Esophagus squamous epithelium (tissue), 5 donors: Measurements from ENCODE around the gene DZIP1L. TPM values are rescaled to one million over a fixed set of nuclear protein-coding genes. Genes with fewer than 3 reads are reported as not detected.

Experiments
- DNase-seq: peaks from one replicate; lab custom pipeline; 2025; lab: John Stamatoyannopoulos, UW
- H3K27ac ChIP-seq, 4 donors: fragments of 200-600 bp; sonication (generic); one replicate each; pipeline ENCODE4 v1.5.1; 2016 to 2019; ENCODE audit warnings: mild to moderate bottlenecking in 1 of 4
- H3K27me3 ChIP-seq, 4 donors: fragments of 200-600 bp; sonication (generic); 1 replicate in 3 of 4; 2 replicates in 1 of 4; pipeline versions ENCODE4 v1.5.1 to v1.6.0; 2017 to 2021; ENCODE audit warnings: antibody characterized with exemption in 1 of 4
- H3K36me3 ChIP-seq, 3 donors: fragments of 200-600 bp; sonication (generic); one replicate each; pipeline ENCODE4 v1.5.1; 2016 to 2019
- H3K4me1 ChIP-seq, 3 donors: fragments of 200-600 bp; sonication (generic); one replicate each; pipeline ENCODE4 v1.5.1; 2017 to 2019
- H3K4me3 ChIP-seq, 4 donors: fragments of 200-600 bp; sonication (generic); 1 replicate in 3 of 4; 2 replicates in 1 of 4; pipeline ENCODE4 v1.5.1; 2016 to 2019; ENCODE audit warnings: mild to moderate bottlenecking in 2 of 4, moderate library complexity in 1 of 4
- H3K9me3 ChIP-seq, 3 donors: fragments of 200-600 bp; sonication (generic); one replicate each; pipeline ENCODE4 v1.5.1; 2016 to 2019
- POLR2A ChIP-seq, 4 donors: fragments of 450-650 bp; IDR thresholded peaks; one replicate each; pipeline ENCODE4 v1.6.1; 2017; ENCODE audit warnings: antibody characterized with exemption in 4 of 4, mild to moderate bottlenecking in 4 of 4, moderate library complexity in 3 of 4
- WGBS, 2 donors: methylation state at CpG; one replicate each; pipeline ENCODE4 v1.1.5; 2018; 5-methylcytosine and 5-hydroxymethylcytosine counted together
- intact Hi-C: fragments of 100-400 bp; cut with DNase I; formaldehyde crosslinking; loops from one replicate; pipeline ENCODE4 v1.15.0; 2022
- total RNA-seq, 4 donors: library from RNA; depleted of rRNA; stranded (reverse); fragments of >200 nt; gene quantifications; one replicate each; pipeline ENCODE4 v1.1.0, GENCODE V29; 2016
- TF ChIP-seq, protein P1 (sequence below), 6 experiments: fragments of 450-650 bp in 4 of 6; fragments of 200-600 bp in 2 of 6; sonication (generic) in 2 of 6; IDR thresholded peaks; one replicate each; pipeline ENCODE4 v1.5.1; 2016 to 2019; ENCODE audit warnings: antibody characterized with exemption in 6 of 6, mild to moderate bottlenecking in 4 of 6, moderate library complexity in 4 of 6
- donor health status: DM: yes; HTN: yes; CAD: no.

Gene DZIP1L
- total RNA-seq, 4 donors from 2014 or later, result 1.7 to 17.4 (median 5.0) TPM

DNA sequence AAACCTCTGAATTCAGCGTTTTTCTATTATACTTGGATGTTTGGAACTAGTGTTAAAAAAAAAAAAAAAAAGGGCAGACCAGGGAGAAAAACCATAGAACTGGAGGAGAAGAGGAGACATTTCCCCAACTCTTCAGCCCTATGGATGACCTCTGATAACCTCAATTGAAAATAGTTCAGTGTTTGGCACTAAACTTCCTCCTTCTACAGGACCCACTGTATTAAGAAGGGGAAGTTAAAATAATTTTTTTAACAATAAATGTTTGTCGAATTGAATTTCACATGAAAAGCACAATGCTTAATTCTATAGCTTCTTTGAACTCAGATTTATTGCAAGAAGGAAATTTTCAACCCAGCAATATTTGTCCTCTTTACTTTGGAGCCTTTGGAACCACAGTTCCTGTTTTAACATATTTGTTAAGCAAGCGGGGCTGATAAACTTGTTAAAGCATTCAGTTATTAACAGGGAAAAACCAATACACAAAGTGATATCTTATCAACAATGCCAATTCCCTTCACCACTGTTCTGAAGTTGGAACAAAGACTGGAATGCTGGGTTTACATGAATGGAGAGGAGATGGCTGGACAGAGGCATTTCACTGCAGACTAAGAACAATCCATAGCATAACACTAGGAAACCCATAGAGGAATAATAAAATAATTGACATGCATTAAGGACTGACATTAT is 19.9 kb upstream of the DZIP1L start:
- no peaks in the 10 kb centered on the region for H3K27me3 ChIP-seq
- H3K4me3 ChIP-seq, result no peak overlapping the region
- DNase-seq, result no peak
- intact Hi-C loops, result no loop called here
- TF ChIP-seq, protein P1, sequence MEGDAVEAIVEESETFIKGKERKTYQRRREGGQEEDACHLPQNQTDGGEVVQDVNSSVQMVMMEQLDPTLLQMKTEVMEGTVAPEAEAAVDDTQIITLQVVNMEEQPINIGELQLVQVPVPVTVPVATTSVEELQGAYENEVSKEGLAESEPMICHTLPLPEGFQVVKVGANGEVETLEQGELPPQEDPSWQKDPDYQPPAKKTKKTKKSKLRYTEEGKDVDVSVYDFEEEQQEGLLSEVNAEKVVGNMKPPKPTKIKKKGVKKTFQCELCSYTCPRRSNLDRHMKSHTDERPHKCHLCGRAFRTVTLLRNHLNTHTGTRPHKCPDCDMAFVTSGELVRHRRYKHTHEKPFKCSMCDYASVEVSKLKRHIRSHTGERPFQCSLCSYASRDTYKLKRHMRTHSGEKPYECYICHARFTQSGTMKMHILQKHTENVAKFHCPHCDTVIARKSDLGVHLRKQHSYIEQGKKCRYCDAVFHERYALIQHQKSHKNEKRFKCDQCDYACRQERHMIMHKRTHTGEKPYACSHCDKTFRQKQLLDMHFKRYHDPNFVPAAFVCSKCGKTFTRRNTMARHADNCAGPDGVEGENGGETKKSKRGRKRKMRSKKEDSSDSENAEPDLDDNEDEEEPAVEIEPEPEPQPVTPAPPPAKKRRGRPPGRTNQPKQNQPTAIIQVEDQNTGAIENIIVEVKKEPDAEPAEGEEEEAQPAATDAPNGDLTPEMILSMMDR (IDR thresholded peaks at IDR 0.05), result no peak
- no peak for TF ChIP-seq POLR2A (IDR thresholded peaks at IDR 0.05)
- H3K9me3 ChIP-seq, result no peaks in the 10 kb centered on the region
- H3K4me1 ChIP-seq, result no peaks in the 10 kb centered on the region
- H3K36me3 ChIP-seq, result no peaks in the 10 kb centered on the region
- no peak overlapping the region for H3K27ac ChIP-seq
- WGBS, 2 donors, result 48 to 59% methylated on average over 3 of the region's 3 CpGs

DNA sequence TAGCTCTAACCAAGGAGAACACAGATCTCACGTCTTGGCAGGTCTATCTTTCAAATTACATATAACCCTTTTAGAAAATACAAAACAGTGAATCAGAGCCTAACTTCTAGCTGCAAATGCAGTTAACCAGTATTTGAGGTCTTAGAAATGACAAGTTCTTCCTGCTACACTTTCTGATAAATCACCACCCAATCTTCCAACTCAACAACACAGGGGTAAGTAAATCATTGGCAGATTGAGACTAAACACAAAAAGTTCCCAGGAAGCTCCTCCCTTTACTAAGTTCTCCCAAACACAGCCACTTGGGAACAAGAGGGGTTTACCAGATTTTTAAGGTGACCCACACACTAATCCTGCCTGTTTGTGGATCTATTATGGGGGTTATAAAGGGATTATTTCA is 16.8 kb upstream of the DZIP1L start, which contains the start of gene A4GNT:
A4GNT (minus strand) TSS at position 152 of the 400 bp plus-strand sequence. CDS start 1,134 bp downstream, outside the sequence.
- H3K9me3 ChIP-seq, result no peaks in the 10 kb centered on the region
- DNase-seq, result no peak
- TF ChIP-seq, protein P1 (IDR thresholded peaks at IDR 0.05), result no peak
- H3K27ac ChIP-seq, result no peak within 1 kb of the TSS
- no peaks in the 10 kb centered on the region for H3K36me3 ChIP-seq
- no peaks in the 10 kb centered on the region for H3K4me1 ChIP-seq
- intact Hi-C loops, result no loop called here
- 72 to 82% methylated on average over 1 of the region's 1 CpG for WGBS, 2 donors
- no peaks in the 10 kb centered on the region for H3K27me3 ChIP-seq
- no peak within 1 kb of the TSS for H3K4me3 ChIP-seq

DNA sequence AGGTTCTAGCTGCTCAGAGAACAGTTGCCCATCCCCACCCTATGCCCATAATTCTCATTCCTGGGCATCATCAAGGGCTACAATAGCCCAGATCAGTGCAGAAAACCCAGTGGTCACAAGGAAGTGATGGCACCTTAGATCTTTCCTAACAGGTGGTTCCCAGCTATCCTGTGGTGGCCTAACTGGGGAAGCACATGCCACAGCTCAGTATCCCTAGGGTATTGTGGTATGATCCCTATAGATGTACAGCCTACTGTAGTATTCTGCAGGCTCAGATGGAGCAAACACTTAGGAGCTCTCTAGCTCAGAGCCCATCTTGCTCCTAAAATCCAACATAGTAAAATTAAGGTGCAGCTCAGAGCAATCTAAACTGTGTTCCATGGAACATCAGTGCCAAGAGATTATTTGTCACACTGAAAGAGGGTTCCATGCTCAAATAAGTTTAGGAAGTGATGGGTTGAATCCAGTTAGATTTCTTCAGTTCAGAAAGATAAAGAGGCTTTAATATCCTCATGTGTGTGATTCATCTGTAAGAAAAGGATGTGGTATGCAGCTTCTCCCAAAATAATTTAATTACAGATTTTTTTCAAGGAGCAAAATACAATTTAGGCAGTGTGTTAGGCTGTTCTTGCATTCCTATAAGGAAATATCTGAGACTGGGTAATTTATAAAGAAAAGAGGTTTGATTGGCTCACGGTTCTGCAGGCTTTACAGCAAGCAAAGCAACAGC is 12.4 kb upstream of the DZIP1L start:
- 70 to 91% methylated on average over 1 of the region's 1 CpG for WGBS, 2 donors
- no peak overlapping the region for H3K4me3 ChIP-seq
- no peaks in the 10 kb centered on the region for H3K27me3 ChIP-seq
- no peaks in the 10 kb centered on the region for H3K9me3 ChIP-seq
- no peak overlapping the region for H3K27ac ChIP-seq
- intact Hi-C loops, result no loop called here
- DNase-seq, result no peak
- H3K36me3 ChIP-seq, result no peaks in the 10 kb centered on the region
- peaks cover 0 to 7% (median 0%) of the 10 kb centered on the region in 3 donors for H3K4me1 ChIP-seq
- TF ChIP-seq, protein P1 (IDR thresholded peaks at IDR 0.05), result no peak
- TF ChIP-seq POLR2A (IDR thresholded peaks at IDR 0.05), result no peak

DNA sequence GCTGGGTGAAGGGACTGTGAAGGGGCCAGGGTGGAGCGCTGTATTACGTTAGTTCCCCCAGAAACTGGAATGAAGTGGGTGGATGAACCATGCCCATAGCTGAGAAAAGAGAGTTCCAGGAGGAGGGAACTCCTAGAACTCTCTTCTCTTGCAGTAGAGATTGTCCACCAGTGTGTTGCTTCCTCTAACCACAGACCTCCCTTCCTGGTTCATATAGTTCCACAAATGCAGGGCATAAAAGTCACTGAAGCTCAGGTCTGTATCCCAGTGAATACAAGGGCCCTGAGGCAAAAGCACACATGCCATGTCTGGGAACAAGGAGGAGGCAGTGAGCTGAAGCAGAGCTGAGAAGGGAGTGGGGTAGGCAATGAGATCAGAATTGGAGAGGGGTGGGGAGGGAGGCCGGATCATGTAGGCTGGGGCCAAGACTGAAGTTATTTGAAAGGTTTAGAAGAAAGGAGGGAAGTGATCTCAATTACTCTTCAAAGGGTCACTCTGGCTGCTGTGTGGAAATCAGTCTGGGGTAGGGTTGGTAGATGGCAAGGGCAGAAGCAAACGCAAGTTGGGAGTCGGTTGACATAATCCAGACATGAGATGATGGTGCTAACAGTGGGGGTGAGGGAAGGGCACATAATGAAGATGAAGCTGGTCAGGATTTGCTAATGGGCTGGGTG is 10.3 kb upstream of the DZIP1L start:
- peak overlapping the region in 1 of 4 donors; percentile 57 for H3K27ac ChIP-seq

More for the DNA sequence above, 10.3 kb upstream of the DZIP1L start:
- TF ChIP-seq, protein P1 (IDR thresholded peaks at IDR 0.05), result no peak
- peak in 1 of 4 donors; percentile 8 for TF ChIP-seq POLR2A (IDR thresholded peaks at IDR 0.05)
- 33 to 34% methylated on average over 5 of the region's 5 CpGs for WGBS, 2 donors
- no peaks in the 10 kb centered on the region for H3K36me3 ChIP-seq
- no peaks in the 10 kb centered on the region for H3K9me3 ChIP-seq
- intact Hi-C loops, result no loop called here
- H3K4me3 ChIP-seq, result no peak overlapping the region
- H3K4me1 ChIP-seq, result peaks cover 0 to 7% (median 0%) of the 10 kb centered on the region in 3 donors
- no peak for DNase-seq
- H3K27me3 ChIP-seq, result no peaks in the 10 kb centered on the region
